Measurements from ENCODE around the gene LOXL4.

LOXL4 gene

GRCh38 chr10:98285416-98285815, 17.4 kb upstream of the LOXL4 start:
- H3K4me2 ChIP-seq (ENCODE audit: low read length) = no peak overlapping the region
- no peaks in the 10 kb centered on the region for H3K27me3 ChIP-seq (ENCODE audit: control insufficient read depth, insufficient read depth, low read length)
- H3K9me3 ChIP-seq (ENCODE audit: control insufficient read depth, low read length) = no peaks in the 10 kb centered on the region
- no peaks in the 10 kb centered on the region for H3K36me3 ChIP-seq (ENCODE audit: control insufficient read depth, insufficient read depth, low read length)
- H2AFZ ChIP-seq = no peak overlapping the region
- no peaks in the 10 kb centered on the region for H3K4me1 ChIP-seq
- no peak overlapping the region for H3K27ac ChIP-seq
- H3K9ac ChIP-seq = no peak overlapping the region
- no peak for TF ChIP-seq CTCF (IDR thresholded peaks at IDR 0.05)
- no peaks in the 10 kb centered on the region for H3K79me2 ChIP-seq
- H3K4me3 ChIP-seq (ENCODE audit: low read depth, low read length) = no peak overlapping the region

DNA sequence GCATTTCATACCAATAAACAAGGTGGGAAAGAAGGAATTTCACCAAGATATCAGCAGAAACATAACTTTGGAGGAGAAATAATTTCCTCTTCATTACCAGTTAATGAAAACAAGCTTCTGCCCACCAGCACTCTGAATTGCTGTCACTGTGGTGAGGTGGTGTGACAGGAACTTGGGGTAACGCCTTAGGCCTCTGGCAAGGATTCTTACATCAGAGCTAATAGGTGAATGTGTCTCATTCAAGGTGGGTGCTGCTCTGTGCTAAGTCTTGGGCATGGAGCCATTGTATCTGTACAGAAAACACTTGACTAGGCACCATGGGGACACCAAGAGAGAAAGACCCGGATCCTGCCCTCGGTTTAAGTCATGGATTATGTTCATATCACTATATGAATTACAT, 8.3 kb upstream of the LOXL4 start:
- Histone ChIP-seq H2AFZ (no peak overlapping the region), H3K4me3 (ENCODE audit: low read depth, low read length) (no peak overlapping the region), H3K9me3 (ENCODE audit: control insufficient read depth, low read length) (no peaks in the 10 kb centered on the region), H3K27ac (no peak overlapping the region), H3K36me3 (ENCODE audit: control insufficient read depth, insufficient read depth, low read length) (no peaks in the 10 kb centered on the region), H3K9ac (no peak overlapping the region), H3K4me1 (no peaks in the 10 kb centered on the region), H3K27me3 (ENCODE audit: control insufficient read depth, insufficient read depth, low read length) (no peaks in the 10 kb centered on the region), H3K4me2 (ENCODE audit: low read length) (no peak overlapping the region), H3K79me2 (no peaks in the 10 kb centered on the region)
- no peak for TF ChIP-seq CTCF (IDR thresholded peaks at IDR 0.05)

DNA sequence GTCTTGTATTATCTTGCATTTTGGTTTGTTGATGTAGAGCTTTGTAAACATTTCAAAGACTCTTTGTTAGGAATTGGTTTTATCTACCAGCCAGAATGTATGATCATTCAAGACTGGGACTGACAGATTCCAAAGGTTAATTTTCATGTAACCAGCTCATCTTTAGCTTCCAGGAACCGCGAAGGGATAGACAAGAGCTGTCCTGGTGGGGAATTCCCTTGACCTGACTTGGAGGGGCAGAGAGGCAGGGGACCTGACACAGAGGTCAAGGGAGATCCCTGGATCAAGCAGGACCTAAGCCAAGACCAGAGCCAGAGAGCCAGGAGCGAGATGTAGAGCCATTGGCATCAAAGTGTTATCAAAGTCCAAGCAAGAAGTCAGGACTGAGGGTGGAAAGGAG, 6.6 kb upstream of the LOXL4 start:
- no peaks in the 10 kb centered on the region for H3K27me3 ChIP-seq (ENCODE audit: control insufficient read depth, insufficient read depth, low read length)
- H3K79me2 ChIP-seq = no peaks in the 10 kb centered on the region
- H3K4me2 ChIP-seq (ENCODE audit: low read length) = no peak overlapping the region
- H3K36me3 ChIP-seq (ENCODE audit: control insufficient read depth, insufficient read depth, low read length) = no peaks in the 10 kb centered on the region
- H3K4me3 ChIP-seq (ENCODE audit: low read depth, low read length) = no peak overlapping the region
- no peak overlapping the region for H3K9ac ChIP-seq
- TF ChIP-seq CTCF (IDR thresholded peaks at IDR 0.05) = no peak
- H3K27ac ChIP-seq = no peak overlapping the region
- H3K4me1 ChIP-seq = peaks cover 5% of the 10 kb centered on the region
- no peak overlapping the region for H2AFZ ChIP-seq
- H3K9me3 ChIP-seq (ENCODE audit: control insufficient read depth, low read length) = no peaks in the 10 kb centered on the region

DNA sequence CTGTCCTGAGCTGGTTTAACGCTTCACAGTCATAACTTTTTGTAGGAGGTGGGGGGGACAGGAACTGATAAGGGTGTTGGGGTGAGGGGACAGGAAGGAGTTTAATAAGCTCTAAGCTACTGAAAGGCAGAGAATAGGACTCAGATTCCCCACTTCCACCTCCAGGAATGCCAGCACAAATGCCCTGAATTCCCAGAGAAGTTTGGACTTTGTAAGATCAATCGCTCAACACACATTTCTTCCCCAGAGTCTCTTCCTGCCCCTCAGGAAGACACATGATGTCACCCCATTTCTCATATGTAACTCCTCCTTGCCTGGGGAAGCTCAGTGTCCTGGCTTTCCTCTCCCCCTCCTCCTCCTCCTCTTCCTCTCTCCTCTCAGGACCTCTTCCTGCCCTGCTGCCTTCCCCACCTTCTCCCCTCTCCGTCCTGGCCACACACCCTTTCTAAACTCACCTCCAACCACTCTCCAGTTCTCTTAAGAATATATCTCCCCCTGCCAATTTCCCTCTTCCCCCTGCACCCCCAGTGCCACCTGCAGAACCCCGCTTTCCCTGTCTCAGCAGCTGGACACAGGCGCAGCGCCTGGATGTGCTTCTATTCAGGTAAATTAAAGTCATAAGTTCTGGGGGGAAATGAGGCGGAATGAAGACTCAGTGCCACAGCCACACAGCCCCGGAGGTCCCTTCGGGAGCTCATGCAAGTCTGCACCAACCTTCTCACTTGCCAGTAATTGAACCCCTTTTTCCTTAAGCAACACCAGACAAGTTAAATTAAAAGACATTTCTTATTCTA, 5.3 kb upstream of the LOXL4 start:
- no peak overlapping the region for H3K4me2 ChIP-seq (ENCODE audit: low read length)
- no peak overlapping the region for H2AFZ ChIP-seq
- H3K9me3 ChIP-seq (ENCODE audit: control insufficient read depth, low read length) = no peaks in the 10 kb centered on the region
- no peak for TF ChIP-seq CTCF (IDR thresholded peaks at IDR 0.05)
- no peak overlapping the region for H3K27ac ChIP-seq
- H3K4me3 ChIP-seq (ENCODE audit: low read depth, low read length) = no peak overlapping the region
- H3K4me1 ChIP-seq = peaks cover 11% of the 10 kb centered on the region
- no peaks in the 10 kb centered on the region for H3K79me2 ChIP-seq
- H3K9ac ChIP-seq = no peak overlapping the region
- H3K36me3 ChIP-seq (ENCODE audit: control insufficient read depth, insufficient read depth, low read length) = no peaks in the 10 kb centered on the region
- no peaks in the 10 kb centered on the region for H3K27me3 ChIP-seq (ENCODE audit: control insufficient read depth, insufficient read depth, low read length)

DNA sequence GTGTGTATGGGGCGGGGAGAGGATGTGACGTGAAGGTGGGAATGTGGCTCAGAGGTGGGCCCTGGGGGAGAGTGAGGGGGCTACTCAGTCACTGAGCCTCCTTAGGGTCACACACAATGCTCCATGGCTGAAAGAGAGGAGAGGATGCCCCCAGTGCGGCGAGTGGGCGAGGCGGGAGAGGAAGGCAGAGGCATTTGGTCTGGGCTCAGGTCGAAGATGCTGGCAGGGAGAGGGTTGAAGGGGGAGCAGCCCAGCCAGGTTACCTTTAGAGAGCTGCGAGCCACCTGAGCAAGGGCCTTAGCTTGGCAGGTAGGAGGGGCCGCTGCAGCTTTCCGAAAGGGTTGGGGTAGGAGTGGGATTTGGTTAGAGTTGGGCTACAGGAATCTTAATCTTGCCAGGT, 4.7 kb upstream of the LOXL4 start:
- Histone ChIP-seq H3K27ac (no peak overlapping the region), H3K27me3 (ENCODE audit: control insufficient read depth, insufficient read depth, low read length) (no peaks in the 10 kb centered on the region), H3K9me3 (ENCODE audit: control insufficient read depth, low read length) (no peaks in the 10 kb centered on the region), H3K4me3 (ENCODE audit: low read depth, low read length) (no peak overlapping the region), H3K4me1 (peaks cover 11% of the 10 kb centered on the region), H3K36me3 (ENCODE audit: control insufficient read depth, insufficient read depth, low read length) (no peaks in the 10 kb centered on the region), H3K4me2 (ENCODE audit: low read length) (no peak overlapping the region), H3K79me2 (no peaks in the 10 kb centered on the region), H3K9ac (no peak overlapping the region), H2AFZ (no peak overlapping the region)
- no peak for TF ChIP-seq CTCF (IDR thresholded peaks at IDR 0.05)

Data from parathyroid adenoma (tissue), 2 donors.